ENCODE results near the gene SORL1.

The SORL1 gene

DNA sequence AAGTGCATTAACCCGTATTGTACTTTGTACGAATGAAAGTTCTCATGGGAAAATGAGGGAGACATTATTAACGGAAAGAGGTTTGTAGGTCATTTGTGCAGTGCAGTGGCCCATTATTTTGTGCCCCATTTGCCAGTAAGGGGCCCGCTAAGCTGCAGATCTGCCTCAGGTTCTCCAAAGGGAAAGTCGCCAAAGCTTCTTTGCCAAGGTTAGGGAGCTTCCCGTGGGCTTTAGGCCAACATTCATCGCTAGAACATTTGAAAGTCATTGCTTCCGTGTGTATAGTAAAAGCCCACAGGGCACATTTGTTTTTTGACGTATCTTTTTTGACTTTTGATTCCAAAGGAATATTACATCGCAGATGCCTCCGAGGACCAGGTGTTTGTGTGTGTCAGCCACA is 61.7 kb downstream of the SORL1 start:
- no peak for DNase-seq

DNA sequence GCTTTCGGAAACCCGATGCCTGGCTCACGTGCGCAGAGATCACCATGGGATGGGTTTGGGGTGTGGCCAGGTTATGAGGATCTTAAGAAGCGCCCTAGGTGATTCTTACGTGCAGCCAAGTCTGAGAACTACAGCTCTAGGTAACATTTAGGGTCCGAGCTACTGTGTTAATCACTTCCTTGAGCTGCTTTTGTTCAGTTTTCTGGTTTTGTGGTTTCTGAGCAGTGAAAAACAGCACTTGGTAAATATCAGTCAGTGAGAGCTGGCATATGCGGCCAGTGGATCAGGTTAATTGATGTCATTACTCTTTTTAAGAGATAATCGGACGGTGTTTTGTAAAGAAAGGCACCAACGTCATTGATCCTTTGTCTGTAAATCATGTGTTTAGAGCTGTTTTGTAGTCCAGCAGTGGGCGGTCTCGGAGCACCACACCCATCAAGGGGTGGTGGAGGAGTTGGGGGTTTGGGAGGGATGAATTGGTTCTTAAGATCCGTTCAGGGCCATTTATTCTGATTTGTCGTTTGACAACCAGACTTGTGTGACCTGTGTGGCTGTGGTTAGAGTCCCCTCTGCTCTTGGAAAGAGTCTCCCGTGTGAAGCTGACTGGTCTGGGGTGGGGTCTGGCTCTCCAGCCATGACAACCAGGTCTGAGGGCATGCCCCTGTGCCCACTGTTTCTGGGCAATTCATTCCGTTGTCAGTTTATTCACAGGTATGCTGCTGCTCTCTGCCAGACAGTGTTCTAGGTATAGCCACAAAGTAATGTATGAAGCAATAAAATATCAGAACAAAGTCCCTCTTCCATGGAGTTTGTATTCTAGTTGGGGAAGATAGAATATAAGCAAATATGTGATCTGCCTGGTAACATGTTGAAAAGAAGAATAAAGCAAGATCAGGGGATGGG is 62.6 kb downstream of the SORL1 start:
- DNase-seq, result no peak

DNA sequence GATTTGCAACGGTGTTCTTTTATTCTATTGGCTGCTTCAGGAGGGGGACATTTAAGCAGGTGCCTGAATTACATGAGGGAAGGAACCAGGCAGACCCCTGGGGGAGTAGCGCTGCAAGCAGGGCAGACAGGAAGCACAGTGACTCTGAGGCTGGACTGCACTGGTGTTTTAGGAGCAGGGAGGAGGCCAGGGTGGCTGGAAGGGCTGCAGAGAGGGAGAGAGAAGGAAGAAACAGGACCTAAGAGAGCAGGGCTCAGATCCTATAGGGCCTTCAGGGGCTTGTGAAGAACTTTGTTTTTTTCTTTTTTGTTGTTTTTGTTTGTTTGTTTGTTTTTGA is 63.2 kb downstream of the SORL1 start:
- DNase-seq, result no peak

DNA sequence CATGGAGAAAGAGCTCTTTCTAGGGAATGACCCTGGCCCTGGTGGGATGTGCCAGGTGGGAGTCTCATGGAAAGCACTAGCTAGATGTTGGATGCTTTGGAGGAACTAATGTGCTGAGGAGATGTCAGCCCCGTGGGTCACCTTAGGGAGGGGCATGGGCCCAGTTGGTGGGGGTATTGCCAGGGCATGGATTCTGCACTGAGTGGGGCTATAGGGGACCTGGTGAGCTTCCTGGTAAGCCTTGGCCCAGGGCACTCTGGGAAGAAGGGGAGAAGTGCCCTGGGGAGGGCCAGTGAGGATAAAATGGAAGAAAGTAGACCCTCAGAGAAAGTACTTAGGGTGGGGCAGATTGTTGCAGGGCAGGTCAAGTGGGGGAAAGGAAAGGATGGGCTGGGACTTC is 65.9 kb downstream of the SORL1 start:
- no peak for DNase-seq

DNA sequence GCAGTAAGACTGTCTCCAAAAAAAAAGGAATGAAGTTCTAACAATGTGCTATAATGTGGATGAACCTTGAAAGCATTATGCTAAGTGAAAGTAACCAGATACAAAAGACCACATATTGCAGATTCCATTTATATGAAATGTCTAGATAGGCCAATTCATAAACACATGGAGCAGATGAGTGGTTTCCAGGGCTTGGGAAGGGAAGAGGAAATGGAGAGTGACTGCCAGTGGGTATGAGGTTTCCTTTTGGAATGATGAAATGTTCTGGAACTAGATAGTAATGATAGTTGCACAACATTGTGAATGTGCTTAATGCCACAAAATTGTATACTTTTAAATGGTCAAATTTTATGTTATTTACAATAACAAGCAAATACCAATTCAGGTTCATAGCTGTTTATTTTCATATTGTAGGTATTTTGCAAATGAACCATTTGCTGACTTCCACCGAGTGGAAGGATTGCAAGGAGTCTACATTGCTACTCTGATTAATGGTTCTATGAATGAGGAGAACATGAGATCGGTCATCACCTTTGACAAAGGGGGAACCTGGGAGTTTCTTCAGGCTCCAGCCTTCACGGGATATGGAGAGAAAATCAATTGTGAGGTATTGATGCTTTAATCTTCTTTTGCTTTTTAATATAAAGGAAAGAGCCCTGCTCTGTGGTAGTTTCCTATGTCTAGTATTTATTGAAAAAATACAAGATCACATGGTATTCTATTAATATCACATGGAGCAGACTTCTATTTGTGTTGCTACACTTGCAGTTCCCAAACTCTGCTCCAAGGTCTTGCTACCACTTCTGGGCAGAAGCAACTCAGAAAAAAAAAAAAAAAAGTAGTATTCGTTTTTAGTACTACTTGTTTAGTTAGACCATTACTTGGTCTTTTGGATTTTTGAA is 68.4 kb downstream of the SORL1 start:
- no peak for DNase-seq

DNA sequence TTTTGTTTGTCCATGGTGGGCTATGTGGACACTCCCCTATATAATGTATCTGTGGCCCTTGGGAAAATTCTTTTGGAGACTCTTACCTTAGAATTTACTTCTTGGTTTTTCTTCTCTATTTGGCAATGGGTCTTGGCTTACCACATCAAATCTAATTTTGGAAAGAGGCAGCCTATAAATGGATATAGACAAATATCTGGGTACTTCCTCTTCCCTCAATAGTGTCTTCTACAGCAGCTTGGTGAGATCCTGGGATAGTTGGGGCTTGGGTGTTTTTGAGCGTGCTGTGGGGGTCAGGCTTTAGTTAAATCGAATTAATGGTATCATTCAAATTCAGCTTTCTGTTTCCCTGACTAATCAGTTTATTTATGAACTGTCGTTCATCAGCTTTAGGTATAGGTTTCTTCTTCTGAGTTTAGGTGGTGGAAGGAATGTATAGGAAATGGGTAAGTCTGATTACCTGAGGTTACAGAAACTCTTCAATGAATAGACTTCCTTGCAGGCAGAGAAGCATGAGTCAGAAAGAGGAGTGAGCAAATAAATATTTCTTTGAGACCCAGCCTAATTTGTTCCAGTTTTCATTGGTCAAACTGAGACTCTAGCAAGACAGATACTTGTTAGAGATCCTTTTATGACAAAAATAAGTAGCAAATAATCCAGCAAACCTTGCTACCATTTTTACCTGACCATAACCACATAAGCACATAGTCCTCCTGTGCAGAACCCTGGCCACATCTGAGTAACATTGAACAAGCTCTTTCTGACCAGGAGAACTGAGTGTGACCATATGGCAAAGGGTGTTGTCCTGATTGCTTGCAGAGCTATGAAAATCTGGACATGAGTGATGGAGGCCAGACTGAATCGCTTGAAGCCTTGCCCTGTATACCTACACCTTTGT is 69.3 kb downstream of the SORL1 start:
- DNase-seq, result no peak

DNA sequence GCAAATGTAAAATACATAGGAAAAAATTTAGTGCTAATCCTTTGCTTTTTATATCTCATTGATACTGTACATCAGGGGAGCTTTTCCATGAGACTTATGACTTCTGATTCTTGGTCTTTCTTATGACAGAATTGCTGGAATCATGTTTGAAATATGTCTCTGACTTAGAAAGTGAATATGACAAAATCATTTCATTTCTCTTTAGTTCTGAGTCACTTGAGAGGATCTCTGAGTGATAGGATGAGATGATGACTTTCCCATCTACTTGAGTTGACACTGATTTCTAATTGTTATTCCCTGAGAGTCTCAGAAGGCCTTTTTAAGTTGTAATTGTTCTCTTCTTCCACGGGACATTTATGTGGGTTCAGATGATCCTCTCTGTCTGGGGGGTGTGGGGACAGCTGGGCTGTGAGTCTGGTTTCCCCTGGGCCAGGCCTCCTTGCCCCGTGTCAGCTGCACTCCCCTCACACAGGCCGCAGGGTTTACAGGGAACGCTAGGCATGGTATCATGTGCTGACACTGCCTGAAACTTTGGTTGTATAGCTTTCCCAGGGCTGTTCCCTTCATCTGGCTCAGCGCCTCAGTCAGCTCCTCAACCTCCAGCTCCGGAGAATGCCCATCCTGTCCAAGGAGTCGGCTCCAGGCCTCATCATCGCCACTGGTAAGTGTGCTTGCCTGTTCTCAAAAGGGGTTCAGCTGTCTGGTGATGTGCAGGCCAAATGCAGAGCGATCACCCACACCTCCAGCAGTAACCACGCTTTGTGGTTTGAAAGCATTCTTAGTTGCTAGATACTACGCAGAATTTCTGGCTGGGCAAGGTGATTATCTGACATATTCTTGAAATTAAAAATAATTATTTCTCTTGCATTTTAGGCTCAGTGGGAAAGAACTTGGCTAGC is 70.2 kb downstream of the SORL1 start:
- no peak for DNase-seq

DNA sequence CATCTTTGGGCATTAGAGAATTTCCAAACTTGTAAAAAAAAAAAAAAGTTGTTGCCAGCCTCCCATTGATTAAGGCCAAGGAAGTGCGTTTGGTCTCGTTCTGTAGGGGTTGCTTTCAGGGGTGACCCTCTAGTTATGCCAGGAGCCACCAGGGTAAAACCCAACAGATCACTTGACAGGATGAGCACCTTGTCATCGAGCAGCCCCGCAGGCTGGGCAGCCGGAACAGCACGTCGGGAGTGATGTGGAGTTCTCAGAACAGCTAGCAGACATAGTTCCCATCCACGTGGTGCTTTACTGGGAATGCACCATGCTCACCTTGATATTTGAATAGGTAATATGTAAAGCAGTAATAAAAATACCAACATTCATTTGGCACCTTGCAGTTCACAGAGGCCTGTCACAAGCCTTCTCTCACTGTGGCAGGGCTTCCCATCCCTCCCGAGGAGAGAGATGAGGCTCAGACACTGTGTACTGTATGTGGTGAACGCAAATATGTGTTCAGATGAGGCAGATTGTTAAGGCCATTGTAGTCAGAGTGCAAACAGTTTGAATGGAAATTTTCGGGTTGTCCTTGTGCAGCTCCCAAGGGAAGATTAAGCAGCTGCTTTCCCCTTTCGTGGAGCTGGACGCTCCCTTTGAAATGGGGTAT is 71.6 kb downstream of the SORL1 start:
- DNase-seq, result no peak

DNA sequence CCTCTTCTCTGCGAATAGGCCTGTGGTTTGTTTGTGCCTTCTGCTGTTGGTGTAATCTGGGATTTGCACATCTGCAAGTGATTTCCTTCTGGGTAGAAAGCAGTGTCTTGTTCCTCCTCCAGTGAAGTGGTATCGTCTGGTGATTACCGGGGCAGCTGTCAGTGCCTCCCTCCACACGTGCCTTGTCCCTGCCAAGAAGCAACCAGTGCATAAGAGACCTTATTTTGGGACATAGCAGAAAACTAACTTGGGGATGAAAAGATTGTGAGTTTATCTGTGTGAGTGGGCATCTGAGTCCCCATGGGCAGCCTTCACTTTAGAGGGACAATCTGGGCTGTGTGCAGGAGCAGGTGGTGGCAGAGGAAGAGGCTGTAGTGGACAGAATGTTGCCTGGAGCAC is 72.1 kb downstream of the SORL1 start:
- DNase-seq, result no peak

DNA sequence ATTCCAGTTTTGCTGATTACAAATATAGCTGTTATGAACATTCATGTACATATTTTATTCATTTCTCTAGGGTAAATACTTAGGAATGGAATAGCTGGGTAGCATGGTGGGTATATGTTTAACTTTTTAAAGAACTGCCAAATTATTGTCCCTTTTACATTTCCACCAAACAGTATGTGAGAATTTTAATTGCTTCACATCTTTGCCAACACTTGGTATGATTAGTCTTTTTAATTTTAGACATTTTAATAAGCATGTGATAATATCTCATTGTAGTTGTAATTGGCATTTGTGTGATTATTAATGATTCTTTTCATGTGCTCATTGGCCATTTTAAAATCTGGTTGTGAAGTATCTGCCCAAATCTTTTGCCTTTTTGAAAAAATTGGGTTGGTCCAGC is 73.3 kb downstream of the SORL1 start:
- DNase-seq, result no peak

DNA sequence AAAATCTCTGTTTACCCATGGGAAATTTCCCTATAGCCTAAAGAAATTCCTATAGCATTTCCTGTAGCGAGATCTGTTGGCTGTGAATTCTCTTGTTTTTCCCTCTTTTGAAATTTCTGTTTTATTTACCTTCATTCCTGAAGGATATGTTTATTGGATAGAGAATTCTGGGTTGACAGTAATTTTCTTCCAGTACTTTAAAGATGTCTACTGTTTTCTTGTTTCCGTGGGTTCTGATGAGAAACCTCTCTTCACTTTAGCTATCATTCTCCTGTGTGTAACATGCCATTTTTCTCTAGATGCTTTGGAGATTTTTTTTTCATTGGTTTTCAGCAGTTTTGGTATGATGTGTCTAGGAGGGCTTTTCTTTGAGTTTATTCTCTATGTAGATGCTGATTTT is 78.1 kb downstream of the SORL1 start:
- DNase-seq, result no peak

DNA sequence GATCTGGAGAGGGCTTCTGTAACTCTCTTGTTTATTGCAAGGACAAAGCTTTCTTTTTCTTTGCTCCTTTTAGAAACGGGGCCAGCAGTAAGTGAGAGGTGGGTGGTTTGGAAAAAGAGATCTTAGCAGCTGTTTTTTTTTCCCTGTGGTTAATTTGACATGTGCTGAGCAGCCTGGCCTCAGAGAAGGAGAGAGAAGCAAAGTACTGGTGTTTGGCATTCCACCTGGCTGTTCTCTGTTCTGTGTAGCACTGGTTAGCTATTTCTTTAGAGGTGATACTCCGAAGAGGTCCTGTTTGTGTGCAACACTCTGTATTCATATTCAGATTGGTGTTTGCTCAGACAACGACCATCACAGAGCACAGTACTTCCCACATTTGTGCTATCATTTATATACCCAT is 81.5 kb downstream of the SORL1 start:
- no peak for DNase-seq

DNA sequence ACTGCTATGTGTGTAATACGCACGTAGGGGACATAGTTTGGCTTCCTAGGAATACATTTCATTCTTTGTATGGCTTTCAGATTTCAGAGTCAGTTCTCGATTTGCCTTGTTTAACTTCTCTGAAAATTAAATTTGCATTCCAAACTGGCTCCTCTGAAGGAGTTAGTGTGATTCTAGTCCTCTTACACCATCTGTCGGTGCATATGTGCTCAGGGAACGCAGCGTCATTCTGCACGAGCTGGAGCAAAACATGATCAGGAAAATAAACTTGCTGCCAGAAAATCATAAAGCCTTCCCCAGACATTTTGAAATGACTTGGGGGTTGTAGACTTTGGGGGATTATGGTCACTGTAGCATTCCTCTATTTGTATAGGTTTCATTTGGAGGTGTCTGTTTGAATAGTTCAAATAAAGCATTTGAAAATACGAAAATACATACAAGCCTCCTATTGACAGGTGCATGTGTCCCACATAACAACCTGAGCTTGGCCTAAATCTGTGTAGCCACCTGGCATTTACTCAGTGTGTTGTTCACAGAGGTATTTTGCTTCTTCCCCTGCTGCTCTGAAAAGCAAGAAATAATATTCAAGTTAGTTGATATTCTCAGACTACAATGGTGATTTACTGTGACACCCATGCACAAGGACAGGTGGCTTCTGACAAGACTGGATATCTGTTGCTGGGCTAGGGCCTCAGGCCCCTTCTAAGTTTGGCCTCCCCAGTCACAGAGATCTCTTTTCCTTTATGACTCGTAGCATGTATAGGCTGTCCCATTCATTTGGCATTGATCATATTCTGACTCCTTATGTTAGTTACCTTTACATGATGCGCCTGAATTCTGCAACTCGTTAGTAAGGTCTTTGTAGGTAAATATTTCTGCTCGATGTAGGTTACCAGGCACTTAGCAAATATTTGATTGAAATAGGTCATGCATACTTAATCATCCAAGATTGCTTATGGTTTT is 82.3 kb downstream of the SORL1 start:
- no peak for DNase-seq

DNA sequence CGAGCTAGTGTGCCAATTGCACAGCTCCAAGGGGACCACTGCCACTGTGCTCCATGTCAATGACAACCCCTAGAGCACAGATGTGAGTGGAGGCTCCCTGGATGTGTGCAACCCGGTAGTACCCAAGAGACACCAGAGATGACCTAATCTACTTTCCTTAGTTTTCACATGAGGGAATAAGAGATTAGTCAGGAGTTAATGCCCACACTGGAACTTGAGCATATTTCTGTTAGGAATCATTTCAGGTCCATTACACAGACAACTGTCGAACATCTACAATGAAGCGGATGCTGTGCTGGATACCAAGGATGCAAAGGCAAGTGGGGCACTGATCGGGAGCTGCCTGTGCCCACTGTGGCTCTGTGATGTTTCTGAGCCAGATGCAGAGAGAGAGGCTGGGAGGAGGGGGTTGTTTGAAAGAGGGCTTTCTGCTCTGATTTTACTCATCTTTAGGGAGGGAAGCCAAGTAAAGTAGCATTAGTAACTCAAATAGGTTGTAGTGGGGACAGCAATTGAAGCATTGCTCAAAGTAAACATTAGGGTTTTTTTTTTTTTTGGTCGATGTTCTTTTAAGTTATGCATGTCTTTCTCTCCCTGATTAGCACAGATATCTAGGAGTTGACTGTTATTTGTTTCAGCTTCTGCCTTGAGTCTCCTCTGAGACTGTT is 83.1 kb downstream of the SORL1 start:
- DNase-seq, result no peak

DNA sequence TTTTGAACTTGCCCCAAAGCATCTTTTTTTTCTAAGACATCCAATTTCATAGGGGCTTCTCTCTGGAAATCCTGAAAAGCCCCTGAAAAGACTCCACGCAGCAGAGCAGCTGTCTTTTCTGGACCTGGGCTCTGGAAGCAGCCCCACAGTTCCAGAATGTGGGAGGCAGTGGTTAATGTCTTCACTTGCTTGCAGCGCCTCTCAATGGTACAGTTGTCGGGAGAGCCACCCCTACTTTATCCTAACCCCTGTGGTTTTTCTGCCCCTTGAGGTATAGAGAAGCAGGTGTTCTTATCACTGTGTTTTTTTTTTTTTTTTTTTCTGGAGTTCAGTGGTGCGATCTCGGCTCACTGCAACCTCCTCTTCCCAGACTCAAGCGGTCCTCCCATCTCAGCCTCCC is 84.0 kb downstream of the SORL1 start:
- no peak for DNase-seq

DNA sequence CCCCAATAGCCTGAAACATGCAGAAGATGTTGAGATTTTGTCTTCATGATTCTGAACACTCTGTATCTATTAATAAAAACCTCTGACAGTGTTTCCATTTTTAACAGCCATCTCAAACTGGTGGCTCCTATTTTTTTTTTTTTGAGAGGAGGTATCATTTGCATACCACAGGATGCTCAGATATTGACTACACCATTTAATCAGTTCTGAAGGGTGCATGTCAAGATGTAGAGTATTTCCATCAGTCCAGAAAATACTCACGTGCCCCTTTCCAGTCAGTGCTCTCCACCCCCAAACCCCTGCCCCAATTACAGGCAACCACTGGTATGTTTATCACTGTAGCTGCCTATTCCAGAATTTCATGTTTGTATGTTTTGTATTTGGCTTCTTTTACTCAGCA is 85.9 kb downstream of the SORL1 start:
- DNase-seq, result no peak

DNA sequence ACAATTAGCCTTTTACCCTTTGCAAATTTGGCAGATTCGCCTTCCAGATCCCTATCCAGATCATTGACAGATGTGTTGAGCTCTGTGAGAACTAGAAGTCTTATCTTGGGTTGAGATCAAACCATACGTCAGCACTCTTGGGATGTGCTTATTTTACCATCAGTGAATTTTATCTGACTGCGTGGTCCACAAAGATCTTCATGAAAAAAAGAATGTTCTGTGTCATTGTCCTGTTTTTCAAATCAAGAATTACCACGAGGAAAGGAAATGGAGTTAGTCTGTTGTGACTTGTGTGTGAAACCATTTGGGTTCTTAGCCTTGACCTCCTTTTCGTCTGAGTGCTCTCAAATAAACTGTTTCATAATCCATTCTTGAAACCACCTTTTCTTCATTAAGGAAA is 86.9 kb downstream of the SORL1 start:
- DNase-seq, result no peak

DNA sequence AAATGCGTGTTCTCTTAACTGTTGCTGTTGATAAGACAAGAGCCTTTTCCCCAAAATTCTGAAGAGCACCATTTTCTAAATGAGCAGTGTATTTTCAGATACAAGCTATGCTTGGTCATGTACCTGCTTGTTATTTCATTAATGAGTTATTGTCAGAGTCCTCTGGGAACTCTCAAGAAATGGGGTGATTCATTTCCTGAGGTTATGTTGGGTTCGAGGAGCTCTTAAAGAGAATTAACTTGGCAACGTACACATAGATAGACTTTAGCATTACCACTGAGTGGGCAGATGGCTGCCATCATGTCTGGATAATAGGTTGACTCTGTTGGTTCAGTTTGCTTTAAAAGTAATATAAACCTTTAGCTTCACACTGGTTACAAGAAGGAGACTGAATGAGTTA is 88.5 kb downstream of the SORL1 start:
- no peak for DNase-seq

DNA sequence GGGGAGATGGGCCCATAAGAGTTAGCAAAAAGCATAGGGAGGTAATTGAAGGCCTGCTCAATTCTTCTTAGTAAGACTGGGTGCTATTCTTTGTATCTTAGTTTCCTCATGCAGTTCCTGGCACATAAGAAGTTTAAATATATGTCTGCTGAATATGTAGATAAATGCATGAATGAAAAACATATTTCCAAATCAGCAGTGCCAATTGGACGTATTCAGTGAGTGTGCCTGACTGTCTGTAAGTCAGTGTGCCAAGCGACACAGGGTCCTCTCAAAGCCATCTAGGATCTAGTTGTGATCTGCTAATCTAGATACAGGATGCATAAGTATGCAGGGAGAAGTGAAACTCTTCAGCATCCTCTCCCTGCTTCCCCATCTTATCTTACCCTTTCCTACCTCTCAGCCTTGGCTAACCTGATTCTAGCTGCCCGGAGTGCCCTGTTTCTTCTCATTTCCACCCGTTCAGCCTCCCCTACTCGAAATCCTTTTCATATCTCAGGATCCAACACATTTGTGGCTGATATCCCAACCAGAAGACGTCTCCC is 91.8 kb downstream of the SORL1 start:
- no peak for DNase-seq

Data from activated T-cell treated with anti-CD3 and anti-CD28 coated beads, Interleukin-2, amount 50 U/mL, for 1 hour (primary cell).